Mucosa of rectum (tissue), 2 donors: ENCODE measurements around the gene EVA1C.

Experiments
- H3K27ac ChIP-seq, 2 donors: one replicate each; pipeline ENCODE4 v1.7.0; 2013; ENCODE audit warnings: inconsistent platforms in 2 of 2, low read depth in 2 of 2, low read length in 2 of 2
- H3K27me3 ChIP-seq, 2 donors: one replicate each; pipeline ENCODE4 v1.7.0; 2013; ENCODE audit warnings: low read length in 2 of 2; ENCODE audit not compliant: control insufficient read depth in 2 of 2, insufficient read depth in 2 of 2
- H3K36me3 ChIP-seq, 2 donors: one replicate each; pipeline ENCODE4 v1.7.0; 2013; ENCODE audit warnings: low read length in 2 of 2; ENCODE audit not compliant: control insufficient read depth in 2 of 2, insufficient read depth in 2 of 2
- H3K4me1 ChIP-seq, 2 donors: one replicate each; pipeline ENCODE4 v1.7.0; 2013; ENCODE audit warnings: low read length in 2 of 2, mild to moderate bottlenecking in 1 of 2; ENCODE audit not compliant: control insufficient read depth in 2 of 2, insufficient read depth in 2 of 2
- H3K4me3 ChIP-seq, 2 donors: one replicate each; pipeline ENCODE4 v1.7.0; 2013; ENCODE audit warnings: low read length in 2 of 2
- H3K9ac ChIP-seq, 2 donors: one replicate each; pipeline ENCODE4 v1.7.0; 2013; ENCODE audit warnings: low read length in 2 of 2, low read depth in 1 of 2, mild to moderate bottlenecking in 1 of 2
- H3K9me3 ChIP-seq, 2 donors: one replicate each; pipeline ENCODE4 v1.7.0; 2013; ENCODE audit warnings: low read length in 2 of 2; ENCODE audit not compliant: control insufficient read depth in 2 of 2
- donor health status: healthy.
- donor health status: Normal muscosa, but diverticular disease.

The EVA1C gene

DNA sequence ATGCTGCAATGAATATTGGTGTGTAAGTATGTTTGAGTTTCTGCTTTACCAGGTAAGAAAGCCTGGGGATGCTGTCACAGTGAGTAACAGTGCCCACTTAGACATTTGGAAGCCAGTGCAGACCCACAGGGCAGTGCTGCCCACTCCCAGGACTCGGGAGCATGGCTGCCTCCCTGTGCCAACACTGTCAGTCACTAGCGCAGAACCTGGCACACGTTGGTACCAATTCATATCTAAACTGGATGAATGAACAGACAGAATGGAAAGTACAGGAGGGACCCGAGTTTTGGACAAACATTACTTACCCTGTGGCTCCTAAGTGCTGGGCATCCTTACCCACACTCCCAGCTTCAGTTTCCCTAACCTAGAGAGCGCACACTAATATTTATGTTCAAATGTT, 1.6 kb upstream of the EVA1C start:
- Histone ChIP-seq H3K9me3 (no peaks in the 10 kb centered on the region), H3K9ac (peak overlapping the region; percentile 86 to 91), H3K4me1 (peaks cover 19 to 27% of the 10 kb centered on the region in 2 donors), H3K4me3 (peak overlapping the region in 1 of 2 donors; percentile 80), H3K27me3 (no peaks in the 10 kb centered on the region), H3K27ac (peak overlapping the region; percentile 10 to 38), H3K36me3 (no peaks in the 10 kb centered on the region)

DNA sequence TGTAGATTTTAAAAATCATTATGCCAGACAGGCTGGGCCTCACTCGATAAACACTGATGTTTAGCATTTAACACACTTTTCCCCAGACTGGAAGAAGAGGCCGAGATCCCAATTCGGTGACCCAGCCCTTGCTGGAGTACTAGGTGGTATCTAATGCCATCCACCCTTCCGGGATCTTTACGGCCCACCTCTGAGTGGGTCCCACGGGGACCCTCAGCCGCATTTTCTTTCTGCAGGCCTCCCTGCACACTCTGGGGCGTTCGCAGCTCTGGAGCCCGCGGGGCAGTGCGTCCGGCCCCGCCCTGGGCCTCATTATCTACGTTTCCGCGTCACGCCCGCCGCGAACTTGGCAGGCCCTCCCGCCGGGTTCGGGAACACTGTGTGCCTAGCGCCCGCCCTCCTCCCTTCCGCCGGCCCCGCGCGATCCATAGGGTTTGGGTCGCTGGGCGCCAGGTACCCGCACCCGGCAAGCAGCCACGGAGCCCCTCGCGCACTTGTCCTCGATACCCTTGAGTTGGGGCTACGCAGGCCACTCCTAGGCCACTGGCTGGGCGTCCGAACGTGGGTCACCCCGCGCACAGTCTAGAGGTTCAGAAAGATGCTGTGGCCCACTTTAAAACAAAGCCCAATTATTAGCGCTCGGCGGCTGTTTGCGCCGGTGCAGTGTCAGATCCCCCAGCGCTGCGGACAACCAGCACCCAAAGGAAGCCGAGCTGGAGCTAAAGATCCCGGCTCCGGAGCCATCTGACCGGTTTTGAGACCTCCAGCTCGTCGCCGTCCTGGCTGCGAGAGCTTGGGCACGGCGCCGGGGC, 950 bp upstream of the EVA1C start:
- Histone ChIP-seq H3K27me3 (no peaks in the 10 kb centered on the region), H3K9ac (peak overlapping the region; percentile 86 to 91), H3K9me3 (no peaks in the 10 kb centered on the region), H3K36me3 (no peaks in the 10 kb centered on the region), H3K4me3 (peak overlapping the region; percentile 80 to 85), H3K27ac (peak overlapping the region; percentile 92 to 95), H3K4me1 (peaks cover 15 to 24% of the 10 kb centered on the region in 2 donors)

DNA sequence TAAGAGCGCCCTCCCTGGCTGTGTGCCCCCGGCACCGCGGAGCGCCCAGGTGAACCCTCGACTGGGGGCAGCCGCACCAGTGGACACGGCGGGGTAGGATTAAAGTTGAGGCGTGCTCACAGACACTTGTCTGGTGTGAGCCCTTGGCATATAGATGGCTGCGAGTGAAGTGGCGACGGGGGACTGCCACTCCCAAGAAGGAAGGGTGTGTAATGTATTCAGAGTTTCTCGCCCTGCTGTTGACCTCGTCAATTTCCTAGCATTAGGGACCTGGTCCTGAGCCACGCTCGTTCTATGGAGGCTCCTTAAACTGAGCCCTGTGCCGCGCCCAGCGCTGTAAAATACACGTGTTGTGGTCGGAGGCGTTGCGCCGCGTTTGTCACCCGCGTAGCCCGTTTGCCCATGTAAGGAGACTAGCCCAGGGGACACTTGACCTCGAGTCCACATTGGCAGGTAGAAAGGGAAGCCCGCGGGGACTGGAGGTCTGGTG, 554 bp downstream of the EVA1C start:
- Histone ChIP-seq H3K4me3 (peak overlapping the region; percentile 80 to 85), H3K36me3 (no peaks in the 10 kb centered on the region), H3K4me1 (peaks cover 15 to 24% of the 10 kb centered on the region in 2 donors), H3K27ac (peak overlapping the region; percentile 92 to 95), H3K9ac (peak overlapping the region; percentile 75 to 91), H3K27me3 (no peaks in the 10 kb centered on the region), H3K9me3 (no peaks in the 10 kb centered on the region)

DNA sequence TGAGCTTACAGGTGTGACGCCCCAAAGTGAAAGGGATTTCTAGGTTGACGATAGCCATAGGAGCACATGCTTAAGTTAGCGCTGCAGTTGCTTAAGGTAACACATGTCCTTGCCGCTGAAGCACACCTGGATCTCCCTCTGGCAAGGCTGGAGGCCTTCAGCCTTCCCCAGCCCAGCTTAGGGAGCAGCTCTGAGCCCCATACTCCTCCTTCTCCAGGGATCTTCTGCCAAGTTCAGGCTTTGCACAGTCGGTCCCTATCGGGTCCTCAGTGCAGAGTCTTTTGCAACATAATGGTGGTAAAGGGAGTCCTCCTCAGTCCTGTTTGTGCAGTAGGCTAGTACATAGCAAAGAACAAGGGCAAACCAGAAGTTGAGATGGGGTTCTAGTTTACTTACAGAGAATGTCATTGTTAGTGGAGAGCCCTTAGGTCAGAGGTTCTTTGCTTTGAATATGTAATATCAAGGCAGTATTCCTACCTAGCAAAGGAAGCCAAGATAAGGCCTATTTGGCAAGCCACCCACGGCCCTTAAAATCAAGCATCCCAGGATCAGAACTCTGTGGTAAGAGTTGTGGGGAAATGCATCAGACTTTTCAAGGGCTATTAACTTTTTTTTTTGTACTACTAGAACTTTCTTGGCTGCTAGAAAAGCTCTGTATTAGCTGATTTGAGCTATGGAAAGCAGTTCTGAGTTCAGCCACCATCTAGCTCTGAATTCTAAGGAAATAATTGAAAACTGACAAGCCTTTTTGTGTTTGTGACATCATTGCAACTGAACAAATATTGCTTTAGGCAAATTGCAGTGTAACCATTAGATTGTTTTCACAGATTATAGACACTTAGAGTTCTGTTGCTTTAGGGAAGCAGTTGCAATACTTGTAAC, 1.4 kb downstream of the EVA1C start:
- H3K9ac ChIP-seq, result peak overlapping the region; percentile 75 to 91
- peak overlapping the region; percentile 80 to 85 for H3K4me3 ChIP-seq
- H3K36me3 ChIP-seq, result no peaks in the 10 kb centered on the region
- H3K4me1 ChIP-seq, result peaks cover 15 to 24% of the 10 kb centered on the region in 2 donors
- H3K27me3 ChIP-seq, result no peaks in the 10 kb centered on the region
- peak overlapping the region; percentile 92 to 95 for H3K27ac ChIP-seq
- no peaks in the 10 kb centered on the region for H3K9me3 ChIP-seq

DNA sequence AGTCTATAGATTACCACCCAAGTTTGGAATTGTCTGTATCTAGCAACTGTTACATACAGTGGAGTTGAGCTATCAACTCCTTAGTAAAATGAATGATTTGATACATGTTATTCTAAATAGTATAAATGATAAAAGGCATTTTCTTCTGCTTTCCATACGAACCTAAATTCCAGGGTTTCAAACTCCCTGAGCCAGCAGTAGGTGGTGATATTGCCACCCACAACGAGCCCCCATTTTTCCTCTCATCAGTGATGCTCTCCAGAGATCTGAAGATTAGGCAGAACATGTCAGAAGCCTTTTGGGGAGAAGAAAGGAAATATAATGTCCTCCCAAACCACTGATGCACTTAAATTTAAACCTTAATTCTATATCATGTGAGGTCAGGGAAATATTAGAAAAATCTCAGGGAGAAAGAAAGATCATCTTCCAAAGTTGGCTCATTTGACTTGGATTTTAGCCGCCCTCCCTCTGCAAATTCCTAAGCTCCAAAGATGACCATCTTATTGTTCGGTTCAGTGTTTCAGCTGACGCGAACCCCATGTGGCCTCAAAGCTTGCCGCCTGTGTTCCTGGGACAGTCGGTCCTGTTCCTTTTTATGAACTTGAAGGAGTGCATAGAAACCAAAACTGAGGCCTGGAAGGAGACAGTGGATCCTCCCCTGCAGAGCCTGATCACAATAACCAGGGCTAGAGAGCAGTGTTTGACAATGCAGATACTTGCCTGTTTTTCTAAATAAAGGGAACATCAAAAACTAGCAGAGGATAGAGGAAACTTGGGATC, 2.3 kb downstream of the EVA1C start:
- peak overlapping the region in 1 of 2 donors; percentile 2 for H3K4me3 ChIP-seq
- no peaks in the 10 kb centered on the region for H3K27me3 ChIP-seq
- H3K4me1 ChIP-seq, result peaks cover 15 to 24% of the 10 kb centered on the region in 2 donors
- no peak overlapping the region for H3K27ac ChIP-seq
- H3K9ac ChIP-seq, result peak overlapping the region in 1 of 2 donors; percentile 91
- H3K36me3 ChIP-seq, result no peaks in the 10 kb centered on the region
- no peaks in the 10 kb centered on the region for H3K9me3 ChIP-seq

DNA sequence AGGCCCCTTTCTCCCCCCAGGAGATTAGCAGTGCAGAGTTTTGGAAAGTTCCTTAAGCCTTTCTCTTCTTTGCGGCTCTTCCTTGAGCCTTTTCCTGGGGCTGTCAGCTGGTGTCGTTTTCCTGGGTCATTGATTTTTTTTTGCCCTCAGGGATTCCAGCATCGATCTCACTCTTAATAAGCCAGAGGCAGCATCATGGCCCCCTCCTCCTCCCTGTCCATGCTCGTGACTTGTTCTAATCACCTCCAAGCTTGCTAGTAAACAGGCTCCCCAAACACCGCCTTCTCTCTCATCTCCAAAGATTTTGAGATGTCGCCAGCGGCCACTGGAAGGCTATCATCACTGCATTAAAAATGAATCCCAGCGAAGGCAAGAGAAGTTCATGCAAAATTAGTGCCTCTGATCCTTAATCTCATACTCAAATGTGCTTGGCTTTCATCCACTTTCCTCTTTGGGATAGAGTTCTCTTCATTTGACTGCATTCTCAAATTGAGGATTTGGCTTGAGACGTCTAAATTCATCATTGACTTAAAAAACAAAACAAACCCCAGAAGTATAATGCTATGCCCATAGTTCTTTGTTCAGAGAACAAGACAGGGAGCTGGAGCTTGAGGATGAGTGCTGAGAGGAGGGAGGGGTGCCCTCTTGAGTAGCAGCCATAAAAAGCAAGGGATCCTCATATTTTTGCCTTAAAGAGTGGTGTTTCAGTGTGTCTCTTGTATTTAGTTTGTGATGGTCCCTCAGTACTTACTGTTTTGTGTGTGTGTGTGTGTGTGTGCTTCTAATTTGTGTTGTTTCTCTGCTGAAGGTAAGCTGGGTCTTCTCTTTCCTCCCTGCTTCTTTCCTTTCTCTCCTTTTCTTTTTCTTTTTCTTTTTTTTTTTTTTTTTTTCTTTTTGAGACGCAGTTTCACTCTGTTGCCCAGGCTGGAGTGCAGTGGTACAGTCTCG, 3.2 kb downstream of the EVA1C start:
- Histone ChIP-seq H3K9me3 (no peaks in the 10 kb centered on the region), H3K36me3 (no peaks in the 10 kb centered on the region), H3K4me3 (no peak overlapping the region), H3K27ac (no peak overlapping the region), H3K9ac (no peak overlapping the region), H3K4me1 (peaks cover 15 to 24% of the 10 kb centered on the region in 2 donors), H3K27me3 (no peaks in the 10 kb centered on the region)

DNA sequence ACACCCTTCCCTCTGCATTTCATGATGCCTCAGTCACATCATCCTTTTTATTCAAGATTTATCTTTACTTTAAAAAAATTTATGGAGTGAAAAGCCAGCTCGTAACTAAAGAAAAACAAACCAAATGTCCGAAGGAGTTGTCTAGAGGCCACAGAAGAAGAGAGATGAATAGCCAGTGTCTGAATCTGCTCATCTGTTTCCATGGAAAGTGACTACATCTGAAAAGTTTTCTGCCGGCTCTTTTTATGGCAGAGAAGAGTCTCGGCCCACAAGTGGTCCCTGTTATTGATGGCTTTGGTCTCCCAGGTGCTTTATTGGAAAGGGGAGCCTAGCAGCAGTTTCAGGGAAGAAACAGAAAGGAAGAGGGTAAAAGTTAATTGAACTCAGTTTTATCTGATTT, 5.6 kb downstream of the EVA1C start:
- no peaks in the 10 kb centered on the region for H3K27me3 ChIP-seq
- H3K9me3 ChIP-seq, result no peaks in the 10 kb centered on the region
- no peak overlapping the region for H3K27ac ChIP-seq
- H3K9ac ChIP-seq, result no peak overlapping the region
- H3K36me3 ChIP-seq, result no peaks in the 10 kb centered on the region
- H3K4me3 ChIP-seq, result no peak overlapping the region
- H3K4me1 ChIP-seq, result peaks cover 9 to 12% of the 10 kb centered on the region in 2 donors

DNA sequence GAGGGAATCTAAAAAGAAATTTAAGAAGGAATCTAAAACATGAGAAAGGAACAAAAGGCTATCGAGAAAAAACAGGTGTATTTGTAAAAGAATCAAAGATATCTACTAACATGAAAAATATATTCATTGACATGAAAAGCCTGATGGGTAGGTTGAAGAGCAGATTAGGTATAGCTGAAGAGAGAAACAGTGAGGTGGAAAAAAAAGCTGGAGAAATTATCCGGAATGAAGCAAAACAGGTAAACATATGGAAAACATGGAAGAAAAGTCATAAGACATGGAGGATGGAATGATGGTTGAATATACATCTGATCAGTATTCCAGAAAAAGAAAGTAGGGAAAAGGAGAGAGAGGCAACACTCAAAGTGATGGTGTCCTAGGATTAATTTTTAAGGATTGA, 9.6 kb downstream of the EVA1C start:
- H3K9me3 ChIP-seq, result no peaks in the 10 kb centered on the region
- H3K9ac ChIP-seq, result no peak overlapping the region
- H3K4me3 ChIP-seq, result no peak overlapping the region
- no peak overlapping the region for H3K27ac ChIP-seq
- H3K27me3 ChIP-seq, result no peaks in the 10 kb centered on the region
- H3K4me1 ChIP-seq, result no peaks in the 10 kb centered on the region
- H3K36me3 ChIP-seq, result no peaks in the 10 kb centered on the region
